Measurements from ENCODE around the gene ARHGEF28. TPM values are rescaled to one million over a fixed set of nuclear protein-coding genes. Genes with fewer than 3 reads are reported as not detected.

Gene ARHGEF28
- 2.1 TPM for total RNA-seq
- long read RNA-seq, full-length matches to known transcripts, result 1 of 2 reads
- long read RNA-seq, partial matches to known transcripts, result 0 of 2 reads
- long read RNA-seq, other reads (novel, unspliced or antisense), result 1 of 2 reads

DNA sequence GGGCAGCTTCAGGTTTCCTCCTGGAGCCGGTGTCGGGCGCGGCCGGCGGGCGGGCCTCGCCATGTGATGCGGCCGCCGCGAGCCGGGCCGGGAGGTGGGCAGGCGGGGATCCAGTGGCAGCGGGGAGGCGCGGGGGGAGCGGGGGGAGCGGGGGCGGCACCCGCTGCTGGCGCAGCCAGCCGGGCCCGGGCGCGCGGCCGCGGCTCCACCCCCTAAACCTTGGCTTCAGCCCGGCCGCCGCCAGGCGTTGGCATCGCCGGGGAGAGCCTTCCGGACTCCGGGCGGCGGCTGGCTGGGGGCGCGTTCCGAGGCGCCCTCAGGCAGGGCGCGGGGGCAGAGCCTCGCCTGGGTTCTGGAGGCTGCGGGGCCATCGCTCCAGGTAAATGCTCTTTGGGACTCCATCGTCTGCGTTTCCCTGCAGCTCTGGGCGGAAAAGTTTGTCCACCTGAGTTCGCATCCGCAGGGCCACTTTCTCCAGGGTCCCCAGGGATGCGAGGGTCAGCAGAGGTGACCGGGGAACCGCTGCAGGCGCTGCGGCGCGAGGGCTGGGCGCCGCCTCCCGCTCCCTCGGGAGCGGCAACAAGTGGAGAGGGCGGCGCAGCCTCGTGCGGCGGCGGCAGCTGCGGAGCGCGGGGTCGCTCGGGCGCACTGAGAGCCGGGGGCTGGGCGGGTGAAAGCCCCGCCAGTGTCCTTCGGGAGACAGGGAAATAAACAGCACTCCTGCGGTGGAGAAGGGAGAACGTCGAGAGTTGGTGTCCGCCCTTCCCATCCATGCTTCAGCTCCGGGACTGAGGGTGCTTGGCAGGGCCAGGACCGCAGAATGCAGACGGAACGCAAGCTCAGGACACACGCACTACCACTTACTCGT is at the start of gene ARHGEF28:
ARHGEF28 (plus strand) TSS at position 253 of the 868 bp plus-strand sequence. CDS start 58,656 bp downstream, outside the sequence.
- intact Hi-C loops (cut with micrococcal nuclease), result no loop called here
- TF ChIP-seq, protein P1, sequence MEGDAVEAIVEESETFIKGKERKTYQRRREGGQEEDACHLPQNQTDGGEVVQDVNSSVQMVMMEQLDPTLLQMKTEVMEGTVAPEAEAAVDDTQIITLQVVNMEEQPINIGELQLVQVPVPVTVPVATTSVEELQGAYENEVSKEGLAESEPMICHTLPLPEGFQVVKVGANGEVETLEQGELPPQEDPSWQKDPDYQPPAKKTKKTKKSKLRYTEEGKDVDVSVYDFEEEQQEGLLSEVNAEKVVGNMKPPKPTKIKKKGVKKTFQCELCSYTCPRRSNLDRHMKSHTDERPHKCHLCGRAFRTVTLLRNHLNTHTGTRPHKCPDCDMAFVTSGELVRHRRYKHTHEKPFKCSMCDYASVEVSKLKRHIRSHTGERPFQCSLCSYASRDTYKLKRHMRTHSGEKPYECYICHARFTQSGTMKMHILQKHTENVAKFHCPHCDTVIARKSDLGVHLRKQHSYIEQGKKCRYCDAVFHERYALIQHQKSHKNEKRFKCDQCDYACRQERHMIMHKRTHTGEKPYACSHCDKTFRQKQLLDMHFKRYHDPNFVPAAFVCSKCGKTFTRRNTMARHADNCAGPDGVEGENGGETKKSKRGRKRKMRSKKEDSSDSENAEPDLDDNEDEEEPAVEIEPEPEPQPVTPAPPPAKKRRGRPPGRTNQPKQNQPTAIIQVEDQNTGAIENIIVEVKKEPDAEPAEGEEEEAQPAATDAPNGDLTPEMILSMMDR (IDR thresholded peaks at IDR 0.05; ENCODE audit: borderline replicate concordance), result no peak
- DNase-seq, result peak; percentile 41
- no peaks in the 10 kb centered on the region for H3K36me3 ChIP-seq
- no peaks in the 10 kb centered on the region for H3K9me3 ChIP-seq (replicated peaks)
- peak within 1 kb of the TSS; percentile 76 for H3K27ac ChIP-seq (replicated peaks)
- H3K27me3 ChIP-seq (ENCODE audit: low read depth), result peaks cover 44% of the 10 kb centered on the region
- peaks cover 19% of the 10 kb centered on the region for H3K4me1 ChIP-seq
- H3K4me3 ChIP-seq, result peak within 1 kb of the TSS; percentile 75

DNA sequence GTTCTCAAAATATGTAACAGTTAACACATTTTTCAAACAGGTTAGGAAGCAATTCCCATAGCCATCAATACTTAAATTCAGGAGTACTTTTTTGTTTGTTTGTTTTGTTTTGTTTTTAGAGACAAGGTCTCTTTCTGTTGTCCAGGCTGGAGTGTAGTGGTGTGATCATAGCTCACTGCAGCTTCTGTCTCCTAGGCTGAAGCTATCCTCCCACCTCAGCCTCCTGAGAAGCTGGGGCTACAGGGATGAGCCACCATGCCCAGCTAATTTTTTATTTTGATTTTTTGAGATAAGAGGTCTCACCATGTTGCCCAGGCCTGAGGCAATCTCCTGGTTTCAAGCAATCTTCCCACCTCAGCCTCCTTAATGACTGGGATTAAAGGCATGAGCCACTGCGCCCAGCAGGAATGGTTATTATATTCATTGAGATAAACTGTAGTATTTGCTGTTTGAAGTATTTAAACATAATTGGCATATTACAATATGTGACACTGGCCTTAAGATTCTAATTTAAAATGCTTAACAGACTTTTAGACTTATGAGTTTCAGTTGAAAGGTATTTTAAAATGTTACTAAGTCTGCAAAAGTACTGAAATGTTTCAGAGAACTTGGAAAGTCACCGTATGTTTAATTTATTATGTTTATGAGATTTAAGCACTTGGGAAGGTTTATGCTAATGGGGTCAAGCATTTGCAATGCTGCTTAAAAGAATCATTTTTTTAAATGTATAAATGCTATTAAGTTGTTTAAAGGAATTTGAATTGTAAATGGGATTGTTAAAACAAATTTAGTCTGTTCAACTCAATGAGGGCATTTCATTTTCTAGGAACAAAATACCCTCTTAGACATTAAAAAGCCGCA is 43.5 kb upstream of the ARHGEF28 start:
- intact Hi-C loops (cut with micrococcal nuclease), result no loop called here
- peaks cover 47% of the 10 kb centered on the region for H3K36me3 ChIP-seq
- no peaks in the 10 kb centered on the region for H3K4me1 ChIP-seq
- H3K27ac ChIP-seq (replicated peaks), result no peak overlapping the region
- no peak for DNase-seq
- TF ChIP-seq, protein P1 (IDR thresholded peaks at IDR 0.05; ENCODE audit: borderline replicate concordance), result no peak
- H3K27me3 ChIP-seq (ENCODE audit: low read depth), result no peaks in the 10 kb centered on the region
- H3K9me3 ChIP-seq (replicated peaks), result no peaks in the 10 kb centered on the region
- no peak overlapping the region for H3K4me3 ChIP-seq

GRCh38 chr5:73587923-73588322 is 38.1 kb upstream of the ARHGEF28 start:
- no peaks in the 10 kb centered on the region for H3K27me3 ChIP-seq (ENCODE audit: low read depth)
- no peaks in the 10 kb centered on the region for H3K9me3 ChIP-seq (replicated peaks)
- H3K27ac ChIP-seq (replicated peaks), result no peak overlapping the region
- TF ChIP-seq, protein P1 (IDR thresholded peaks at IDR 0.05; ENCODE audit: borderline replicate concordance), result no peak
- intact Hi-C loops (cut with micrococcal nuclease), result no loop called here
- H3K4me1 ChIP-seq, result no peaks in the 10 kb centered on the region
- DNase-seq, result no peak
- no peaks in the 10 kb centered on the region for H3K36me3 ChIP-seq
- H3K4me3 ChIP-seq, result no peak overlapping the region

DNA sequence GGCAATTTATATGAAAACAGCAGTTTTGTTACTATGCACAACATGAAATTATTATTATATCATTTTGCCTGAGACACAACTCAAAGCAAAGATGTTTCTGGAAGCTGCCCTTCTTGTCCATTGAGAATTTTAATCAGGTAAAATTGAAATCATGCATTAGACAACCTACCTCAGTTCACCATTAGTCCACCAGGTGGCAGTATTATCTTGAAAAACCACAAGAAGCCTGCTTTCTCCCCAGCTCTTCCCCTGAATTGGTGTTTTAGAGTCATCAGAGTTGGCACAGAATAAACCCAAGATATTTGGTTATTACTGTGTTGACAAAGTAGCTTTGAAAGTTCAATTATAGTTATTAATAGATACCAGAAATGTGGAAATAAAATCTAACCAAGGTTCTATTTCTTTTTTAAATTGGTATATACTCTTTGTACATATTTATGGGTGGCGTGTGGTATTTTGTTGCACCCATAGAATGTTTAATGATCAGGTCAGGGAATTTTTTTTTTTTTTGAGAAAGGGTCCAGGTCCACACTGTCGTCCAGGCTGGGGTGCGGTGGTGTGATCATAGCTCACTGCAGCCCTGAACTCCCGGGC is 34.8 kb upstream of the ARHGEF28 start:
- Histone ChIP-seq H3K9me3 (replicated peaks) (no peaks in the 10 kb centered on the region), H3K4me1 (no peaks in the 10 kb centered on the region), H3K36me3 (no peaks in the 10 kb centered on the region), H3K27ac (replicated peaks) (no peak overlapping the region), H3K4me3 (no peak overlapping the region), H3K27me3 (ENCODE audit: low read depth) (no peaks in the 10 kb centered on the region)
- no peak for DNase-seq
- intact Hi-C loops (cut with micrococcal nuclease), result loop anchor here (2.0 to 5.0 kb wide), 2 partner anchors 202 to 1056 kb away; no protein-coding TSS in a partner anchor
- TF ChIP-seq, protein P1 (IDR thresholded peaks at IDR 0.05; ENCODE audit: borderline replicate concordance), result peak; percentile 92
